GM23338 (cell line): ENCODE data around the gene CXCL16. TPM values are rescaled to one million over a fixed set of nuclear protein-coding genes. Genes with fewer than 3 reads are reported as not detected.

ENCODE experiments used
- ATAC-seq: fragments of 200-7000 bp; cut with Tn5 transposase; 3 replicates; pipeline ENCODE4 v1.9.1; 2020
- DNase-seq: peaks from one replicate; pipeline ENCODE4 v3.0.0-alpha.2; 2015; ENCODE audit warnings: low spot score
- H2AFZ ChIP-seq: fragments of 200-600 bp; sonication (generic); 2 replicates; pipeline ENCODE4 v1.8.0; 2016; ENCODE audit warnings: antibody characterized with exemption, mild to moderate bottlenecking, moderate library complexity
- H3F3A ChIP-seq: fragments of 200-600 bp; sonication (generic); replicated peaks from 2 replicates; pipeline ENCODE4 v1.8.0; 2017; ENCODE audit warnings: antibody characterized with exemption, mixed run types, low read depth
- H3K27ac ChIP-seq: fragments of 200-600 bp; sonication (generic); 2 replicates; pipeline ENCODE4 v1.6.1; 2016; ENCODE audit warnings: low read depth
- H3K27me3 ChIP-seq: fragments of 200-600 bp; sonication (generic); 2 replicates; pipeline ENCODE4 v1.8.0; 2016; ENCODE audit warnings: mild to moderate bottlenecking, mixed run types, moderate library complexity; ENCODE audit not compliant: insufficient read depth
- H3K36me3 ChIP-seq: fragments of 200-600 bp; sonication (generic); 2 replicates; pipeline ENCODE4 v1.8.0; 2016; ENCODE audit warnings: mild to moderate bottlenecking; ENCODE audit not compliant: insufficient read depth
- H3K4me1 ChIP-seq: fragments of 200-600 bp; sonication (generic); 2 replicates; pipeline ENCODE4 v1.8.0; 2016; ENCODE audit warnings: mild to moderate bottlenecking, moderate library complexity; ENCODE audit not compliant: insufficient read depth
- H3K4me2 ChIP-seq: fragments of 200-600 bp; sonication (generic); 2 replicates; pipeline ENCODE4 v1.7.1; 2017; ENCODE audit warnings: mixed run types
- H3K4me3 ChIP-seq: fragments of 200-600 bp; sonication (generic); 2 replicates; pipeline ENCODE4 v1.6.1; 2016; ENCODE audit warnings: mixed run types
- H3K79me2 ChIP-seq: fragments of 200-600 bp; sonication (generic); replicated peaks from 2 replicates; pipeline ENCODE4 v1.8.0; 2017; ENCODE audit warnings: mild to moderate bottlenecking; ENCODE audit not compliant: insufficient read depth
- H3K9me2 ChIP-seq: fragments of 200-600 bp; sonication (generic); 2 replicates; pipeline ENCODE4 v1.8.0; 2017; ENCODE audit not compliant: insufficient read depth
- H4K20me1 ChIP-seq: fragments of 200-600 bp; sonication (generic); replicated peaks from 2 replicates; pipeline ENCODE4 v1.8.0; 2017; ENCODE audit warnings: mild to moderate bottlenecking; ENCODE audit not compliant: insufficient read depth
- H3K27ac Mint-ChIP-seq: 2 replicates; pipeline ENCODE4 v1.8.0; 2020; ENCODE audit warnings: inconsistent platforms, mild to moderate bottlenecking, moderate library complexity, mixed read lengths
- H3K27me3 Mint-ChIP-seq: 3 replicates; pipeline ENCODE4 v1.8.0; 2022; ENCODE audit warnings: low read depth, mild to moderate bottlenecking, moderate library complexity, mixed read lengths, inconsistent platforms; ENCODE audit not compliant: insufficient read depth, poor library complexity
- H3K36me3 Mint-ChIP-seq: 3 replicates; pipeline ENCODE4 v1.8.0; 2021; ENCODE audit warnings: low read depth, mild to moderate bottlenecking, inconsistent platforms, moderate library complexity, mixed read lengths
- H3K4me1 Mint-ChIP-seq: 3 replicates; pipeline ENCODE4 v1.8.0; 2020; ENCODE audit warnings: mild to moderate bottlenecking, inconsistent platforms, mixed read lengths
- H3K4me3 Mint-ChIP-seq: 3 replicates; pipeline ENCODE4 v1.8.0; 2021; ENCODE audit warnings: moderate library complexity, mild to moderate bottlenecking, inconsistent platforms, mixed read lengths
- H3K9me3 Mint-ChIP-seq: 3 replicates; pipeline ENCODE4 v1.8.0; 2020; ENCODE audit warnings: moderate library complexity, mild to moderate bottlenecking, inconsistent platforms, mixed read lengths
- CREB1 ChIP-seq: fragments of 250-450 bp; sonication (Bioruptor Pico); IDR thresholded peaks from 2 replicates; pipeline ENCODE4 v1.5.0; 2020; ENCODE audit warnings: low read depth, mild to moderate bottlenecking, moderate library complexity
- ETS1 ChIP-seq: IDR thresholded peaks from 2 replicates; pipeline ENCODE4 v1.6.1; 2016; ENCODE audit warnings: antibody characterized with exemption
- EZH2 ChIP-seq: fragments of 200-600 bp; sonication (generic); IDR thresholded peaks from one replicate; pipeline ENCODE4 v1.8.0; 2017; ENCODE audit warnings: antibody characterized with exemption, mild to moderate bottlenecking, low read depth; ENCODE audit not compliant: unreplicated experiment
- EZH2phosphoT487 ChIP-seq: fragments of 200-600 bp; sonication (generic); IDR thresholded peaks from one replicate; pipeline ENCODE4 v1.8.1; 2018; ENCODE audit warnings: antibody characterized with exemption; ENCODE audit not compliant: unreplicated experiment
- JUNB ChIP-seq: IDR thresholded peaks from one replicate; pipeline ENCODE4 v1.6.1; 2016; ENCODE audit warnings: antibody characterized with exemption; ENCODE audit not compliant: unreplicated experiment
- POLR2AphosphoS5 ChIP-seq: IDR thresholded peaks from 2 replicates; pipeline ENCODE4 v1.6.1; 2016; ENCODE audit warnings: antibody characterized with exemption, low read depth
- STAT1 ChIP-seq: IDR thresholded peaks from one replicate; pipeline ENCODE4 v1.6.1; 2016; ENCODE audit warnings: antibody characterized with exemption; ENCODE audit not compliant: unreplicated experiment
- ZNF114 ChIP-seq: fragments of 250-450 bp; sonication (Bioruptor Pico); IDR thresholded peaks from 2 replicates; pipeline ENCODE4 v1.5.0; 2020; ENCODE audit warnings: mild to moderate bottlenecking, moderate library complexity
- ZNF331 ChIP-seq: fragments of 250-450 bp; sonication (Bioruptor Pico); IDR thresholded peaks from 2 replicates; pipeline ENCODE4 v1.5.0; 2020; ENCODE audit warnings: low read depth, mild to moderate bottlenecking, moderate library complexity
- polyA plus RNA-seq: library from polyadenylated mRNA; unstranded; fragments of >200 nt; fragmentation: Nextera tagmentation; extraction: Ambion mirVana; gene quantifications from 2 replicates; pipeline ENCODE4 v1.2.1, GENCODE V29; 2016
- total RNA-seq: library from RNA; depleted of rRNA; stranded (reverse); fragments of >200 nt; shearing (Covaris generic); gene quantifications from 2 replicates; pipeline ENCODE4 v1.2.3, GENCODE V29; 2014
- TF ChIP-seq, protein P1 (sequence below), 2 experiments: fragments of 200-600 bp in 1 of 2; sonication (generic) in 1 of 2; conservative IDR thresholded peaks; 2 replicates each; pipeline versions ENCODE4 v1.5.1 to v1.6.1; 2016 to 2017; ENCODE audit warnings: antibody characterized with exemption in 2 of 2, low read depth in 2 of 2, mild to moderate bottlenecking in 2 of 2, moderate library complexity in 1 of 2
- TF ChIP-seq, protein P2 (sequence below): IDR thresholded peaks from one replicate; pipeline ENCODE4 v1.6.1; 2018; ENCODE audit warnings: antibody characterized with exemption; ENCODE audit not compliant: unreplicated experiment
- TF ChIP-seq, protein P3 (sequence below): fragments of 250-450 bp; sonication (Bioruptor Pico); IDR thresholded peaks from 2 replicates; pipeline ENCODE4 v1.5.0; 2020; ENCODE audit warnings: mild to moderate bottlenecking, moderate library complexity

The CXCL16 gene
- total and polyA plus RNA-seq, 2 experiments from 2014 or later = 4.0 to 4.1 TPM

DNA sequence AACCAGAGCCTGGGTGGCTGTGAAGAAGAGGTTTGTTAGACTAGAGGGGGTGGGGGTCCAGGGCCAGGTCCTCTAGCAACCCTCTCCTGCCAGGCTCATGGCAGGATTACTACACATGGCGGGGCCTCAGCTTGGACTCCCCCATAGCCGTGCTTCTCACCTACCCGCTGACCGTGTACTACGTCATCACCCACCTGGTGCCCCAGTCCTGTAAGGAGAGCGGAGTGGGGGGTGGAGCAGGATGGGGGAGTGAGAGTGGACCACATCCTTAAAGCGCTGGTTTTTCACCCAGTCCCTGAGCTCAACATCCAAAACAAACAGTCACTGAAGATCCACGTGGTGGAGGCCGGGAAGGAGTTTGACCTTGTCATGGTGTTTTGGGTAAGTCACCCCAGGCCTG is 4.2 kb upstream of the CXCL16 start:
- H3K27me3 Mint-ChIP-seq = peaks cover 52% of the 10 kb centered on the region
- Histone ChIP-seq H3K36me3 (no peaks in the 10 kb centered on the region), H3K4me1 (peaks cover 11% of the 10 kb centered on the region), H2AFZ (no peak overlapping the region), H3K27ac (no peak overlapping the region), H4K20me1 (no peaks in the 10 kb centered on the region), H3K4me2 (no peak overlapping the region), H3F3A (peaks cover 19% of the 10 kb centered on the region; the same call in 1 of the 2 replicates), H3K9me2 (no peaks in the 10 kb centered on the region), H3K27me3 (peaks cover 39% of the 10 kb centered on the region), H3K4me3 (no peak overlapping the region), H3K79me2 (no peaks in the 10 kb centered on the region)
- H3K4me3 Mint-ChIP-seq = no peak overlapping the region; the same call in 2 of the 3 replicates
- TF ChIP-seq CREB1 (CRISPR knock-in tag) (no peak), JUNB (no peak), ZNF114 (CRISPR knock-in tag) (no peak), ZNF331 (CRISPR knock-in tag) (no peak), EZH2phosphoT487 (no peak), ETS1 (no peak), EZH2 (no peak), STAT1 (no peak), POLR2AphosphoS5 (no peak)
- TF ChIP-seq, protein P1, sequence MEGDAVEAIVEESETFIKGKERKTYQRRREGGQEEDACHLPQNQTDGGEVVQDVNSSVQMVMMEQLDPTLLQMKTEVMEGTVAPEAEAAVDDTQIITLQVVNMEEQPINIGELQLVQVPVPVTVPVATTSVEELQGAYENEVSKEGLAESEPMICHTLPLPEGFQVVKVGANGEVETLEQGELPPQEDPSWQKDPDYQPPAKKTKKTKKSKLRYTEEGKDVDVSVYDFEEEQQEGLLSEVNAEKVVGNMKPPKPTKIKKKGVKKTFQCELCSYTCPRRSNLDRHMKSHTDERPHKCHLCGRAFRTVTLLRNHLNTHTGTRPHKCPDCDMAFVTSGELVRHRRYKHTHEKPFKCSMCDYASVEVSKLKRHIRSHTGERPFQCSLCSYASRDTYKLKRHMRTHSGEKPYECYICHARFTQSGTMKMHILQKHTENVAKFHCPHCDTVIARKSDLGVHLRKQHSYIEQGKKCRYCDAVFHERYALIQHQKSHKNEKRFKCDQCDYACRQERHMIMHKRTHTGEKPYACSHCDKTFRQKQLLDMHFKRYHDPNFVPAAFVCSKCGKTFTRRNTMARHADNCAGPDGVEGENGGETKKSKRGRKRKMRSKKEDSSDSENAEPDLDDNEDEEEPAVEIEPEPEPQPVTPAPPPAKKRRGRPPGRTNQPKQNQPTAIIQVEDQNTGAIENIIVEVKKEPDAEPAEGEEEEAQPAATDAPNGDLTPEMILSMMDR (conservative IDR thresholded peaks at IDR 0.05; ENCODE audit: low read depth in 2 of 2) = no peak
- TF ChIP-seq, protein P2, sequence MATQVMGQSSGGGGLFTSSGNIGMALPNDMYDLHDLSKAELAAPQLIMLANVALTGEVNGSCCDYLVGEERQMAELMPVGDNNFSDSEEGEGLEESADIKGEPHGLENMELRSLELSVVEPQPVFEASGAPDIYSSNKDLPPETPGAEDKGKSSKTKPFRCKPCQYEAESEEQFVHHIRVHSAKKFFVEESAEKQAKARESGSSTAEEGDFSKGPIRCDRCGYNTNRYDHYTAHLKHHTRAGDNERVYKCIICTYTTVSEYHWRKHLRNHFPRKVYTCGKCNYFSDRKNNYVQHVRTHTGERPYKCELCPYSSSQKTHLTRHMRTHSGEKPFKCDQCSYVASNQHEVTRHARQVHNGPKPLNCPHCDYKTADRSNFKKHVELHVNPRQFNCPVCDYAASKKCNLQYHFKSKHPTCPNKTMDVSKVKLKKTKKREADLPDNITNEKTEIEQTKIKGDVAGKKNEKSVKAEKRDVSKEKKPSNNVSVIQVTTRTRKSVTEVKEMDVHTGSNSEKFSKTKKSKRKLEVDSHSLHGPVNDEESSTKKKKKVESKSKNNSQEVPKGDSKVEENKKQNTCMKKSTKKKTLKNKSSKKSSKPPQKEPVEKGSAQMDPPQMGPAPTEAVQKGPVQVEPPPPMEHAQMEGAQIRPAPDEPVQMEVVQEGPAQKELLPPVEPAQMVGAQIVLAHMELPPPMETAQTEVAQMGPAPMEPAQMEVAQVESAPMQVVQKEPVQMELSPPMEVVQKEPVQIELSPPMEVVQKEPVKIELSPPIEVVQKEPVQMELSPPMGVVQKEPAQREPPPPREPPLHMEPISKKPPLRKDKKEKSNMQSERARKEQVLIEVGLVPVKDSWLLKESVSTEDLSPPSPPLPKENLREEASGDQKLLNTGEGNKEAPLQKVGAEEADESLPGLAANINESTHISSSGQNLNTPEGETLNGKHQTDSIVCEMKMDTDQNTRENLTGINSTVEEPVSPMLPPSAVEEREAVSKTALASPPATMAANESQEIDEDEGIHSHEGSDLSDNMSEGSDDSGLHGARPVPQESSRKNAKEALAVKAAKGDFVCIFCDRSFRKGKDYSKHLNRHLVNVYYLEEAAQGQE = no peak
- TF ChIP-seq, protein P3, sequence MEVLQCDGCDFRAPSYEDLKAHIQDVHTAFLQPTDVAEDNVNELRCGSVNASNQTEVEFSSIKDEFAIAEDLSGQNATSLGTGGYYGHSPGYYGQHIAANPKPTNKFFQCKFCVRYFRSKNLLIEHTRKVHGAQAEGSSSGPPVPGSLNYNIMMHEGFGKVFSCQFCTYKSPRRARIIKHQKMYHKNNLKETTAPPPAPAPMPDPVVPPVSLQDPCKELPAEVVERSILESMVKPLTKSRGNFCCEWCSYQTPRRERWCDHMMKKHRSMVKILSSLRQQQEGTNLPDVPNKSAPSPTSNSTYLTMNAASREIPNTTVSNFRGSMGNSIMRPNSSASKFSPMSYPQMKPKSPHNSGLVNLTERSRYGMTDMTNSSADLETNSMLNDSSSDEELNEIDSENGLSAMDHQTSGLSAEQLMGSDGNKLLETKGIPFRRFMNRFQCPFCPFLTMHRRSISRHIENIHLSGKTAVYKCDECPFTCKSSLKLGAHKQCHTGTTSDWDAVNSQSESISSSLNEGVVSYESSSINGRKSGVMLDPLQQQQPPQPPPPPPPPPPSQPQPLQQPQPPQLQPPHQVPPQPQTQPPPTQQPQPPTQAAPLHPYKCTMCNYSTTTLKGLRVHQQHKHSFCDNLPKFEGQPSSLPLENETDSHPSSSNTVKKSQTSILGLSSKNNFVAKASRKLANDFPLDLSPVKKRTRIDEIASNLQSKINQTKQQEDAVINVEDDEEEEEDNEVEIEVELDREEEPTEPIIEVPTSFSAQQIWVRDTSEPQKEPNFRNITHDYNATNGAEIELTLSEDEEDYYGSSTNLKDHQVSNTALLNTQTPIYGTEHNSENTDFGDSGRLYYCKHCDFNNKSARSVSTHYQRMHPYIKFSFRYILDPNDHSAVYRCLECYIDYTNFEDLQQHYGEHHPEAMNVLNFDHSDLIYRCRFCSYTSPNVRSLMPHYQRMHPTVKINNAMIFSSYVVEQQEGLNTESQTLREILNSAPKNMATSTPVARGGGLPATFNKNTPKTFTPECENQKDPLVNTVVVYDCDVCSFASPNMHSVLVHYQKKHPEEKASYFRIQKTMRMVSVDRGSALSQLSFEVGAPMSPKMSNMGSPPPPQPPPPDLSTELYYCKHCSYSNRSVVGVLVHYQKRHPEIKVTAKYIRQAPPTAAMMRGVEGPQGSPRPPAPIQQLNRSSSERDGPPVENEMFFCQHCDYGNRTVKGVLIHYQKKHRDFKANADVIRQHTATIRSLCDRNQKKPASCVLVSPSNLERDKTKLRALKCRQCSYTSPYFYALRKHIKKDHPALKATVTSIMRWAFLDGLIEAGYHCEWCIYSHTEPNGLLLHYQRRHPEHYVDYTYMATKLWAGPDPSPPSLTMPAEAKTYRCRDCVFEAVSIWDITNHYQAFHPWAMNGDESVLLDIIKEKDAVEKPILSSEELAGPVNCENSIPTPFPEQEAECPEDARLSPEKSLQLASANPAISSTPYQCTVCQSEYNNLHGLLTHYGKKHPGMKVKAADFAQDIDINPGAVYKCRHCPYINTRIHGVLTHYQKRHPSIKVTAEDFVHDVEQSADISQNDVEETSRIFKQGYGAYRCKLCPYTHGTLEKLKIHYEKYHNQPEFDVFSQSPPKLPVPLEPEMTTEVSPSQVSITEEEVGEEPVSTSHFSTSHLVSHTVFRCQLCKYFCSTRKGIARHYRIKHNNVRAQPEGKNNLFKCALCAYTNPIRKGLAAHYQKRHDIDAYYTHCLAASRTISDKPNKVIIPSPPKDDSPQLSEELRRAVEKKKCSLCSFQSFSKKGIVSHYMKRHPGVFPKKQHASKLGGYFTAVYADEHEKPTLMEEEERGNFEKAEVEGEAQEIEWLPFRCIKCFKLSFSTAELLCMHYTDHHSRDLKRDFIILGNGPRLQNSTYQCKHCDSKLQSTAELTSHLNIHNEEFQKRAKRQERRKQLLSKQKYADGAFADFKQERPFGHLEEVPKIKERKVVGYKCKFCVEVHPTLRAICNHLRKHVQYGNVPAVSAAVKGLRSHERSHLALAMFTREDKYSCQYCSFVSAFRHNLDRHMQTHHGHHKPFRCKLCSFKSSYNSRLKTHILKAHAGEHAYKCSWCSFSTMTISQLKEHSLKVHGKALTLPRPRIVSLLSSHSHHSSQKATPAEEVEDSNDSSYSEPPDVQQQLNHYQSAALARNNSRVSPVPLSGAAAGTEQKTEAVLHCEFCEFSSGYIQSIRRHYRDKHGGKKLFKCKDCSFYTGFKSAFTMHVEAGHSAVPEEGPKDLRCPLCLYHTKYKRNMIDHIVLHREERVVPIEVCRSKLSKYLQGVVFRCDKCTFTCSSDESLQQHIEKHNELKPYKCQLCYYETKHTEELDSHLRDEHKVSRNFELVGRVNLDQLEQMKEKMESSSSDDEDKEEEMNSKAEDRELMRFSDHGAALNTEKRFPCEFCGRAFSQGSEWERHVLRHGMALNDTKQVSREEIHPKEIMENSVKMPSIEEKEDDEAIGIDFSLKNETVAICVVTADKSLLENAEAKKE (CRISPR knock-in tag) = no peak
- H3K9me3 Mint-ChIP-seq = no peaks in the 10 kb centered on the region; the same call in 2 of the 3 replicates
- H3K27ac Mint-ChIP-seq = no peak overlapping the region
- H3K36me3 Mint-ChIP-seq = no peaks in the 10 kb centered on the region; the same call in 2 of the 3 replicates
- ATAC-seq = no peak
- peaks cover 22% of the 10 kb centered on the region; the same call in 2 of the 3 replicates for H3K4me1 Mint-ChIP-seq
- no peak for DNase-seq
